ENCODE data around the gene WFDC2. TPM values are rescaled to one million over a fixed set of nuclear protein-coding genes. Genes with fewer than 3 reads are reported as not detected.
"Not testable (repeated sequence)": the region's sequence is repeated elsewhere in the genome, so short reads cannot be mapped to it uniquely, and the experiment has no call there.

WFDC2 gene
- total RNA-seq, 2 donors from 2014 or later = 117 to 285 TPM

DNA sequence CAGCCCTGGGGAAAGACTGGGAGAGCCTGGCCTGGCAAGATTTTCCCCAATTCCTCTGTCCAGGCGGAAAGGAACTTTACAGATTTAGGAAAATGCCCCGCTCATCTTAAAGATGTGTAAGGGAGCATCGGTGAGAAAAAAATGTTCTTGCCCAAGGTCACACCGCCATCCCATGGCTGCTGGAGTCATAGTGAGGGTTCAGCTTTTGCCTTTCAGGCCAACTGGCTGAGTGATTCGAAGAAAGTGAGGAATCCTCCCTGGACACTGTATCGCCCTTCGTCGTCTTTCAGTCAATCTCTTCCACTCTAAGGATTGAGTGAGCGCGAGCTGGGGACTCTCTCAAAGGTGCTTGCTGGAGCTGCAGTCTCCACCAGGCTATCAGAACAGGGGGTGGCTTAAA is 1.4 kb downstream of the WFDC2 start:
- peak overlapping the region in 1 of 2 donors; percentile 62 for H3K9ac ChIP-seq (ENCODE audit: low read depth in 2 of 2, low read length in 2 of 2)

DNA sequence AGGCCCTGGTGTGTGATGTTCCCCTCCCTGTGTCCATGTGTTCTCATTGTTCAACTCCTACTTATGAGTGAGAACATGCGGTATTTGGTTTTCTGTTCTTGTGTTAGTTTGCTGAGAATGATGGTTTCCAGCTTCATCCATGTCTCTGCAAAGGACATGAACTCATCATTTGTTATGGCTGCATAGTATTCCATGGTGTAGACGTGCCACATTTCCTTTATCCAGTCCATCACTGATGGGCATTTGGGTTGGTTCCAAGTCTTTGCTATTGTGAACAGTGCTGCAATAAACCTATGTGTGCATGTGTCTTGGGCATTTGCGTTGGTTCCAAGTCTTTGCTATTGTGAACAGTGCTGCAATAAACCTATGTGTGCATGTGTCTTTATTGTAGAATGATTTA is 2.7 kb downstream of the WFDC2 start:
- H3K4me3 ChIP-seq; H3K9ac ChIP-seq (ENCODE audit: low read depth in 2 of 2, low read length in 2 of 2); intact Hi-C loops (cut with DNase I); H3K36me3 ChIP-seq; H3K4me1 ChIP-seq; H3K27me3 ChIP-seq; H3K9me3 ChIP-seq; DNase-seq; H3K27ac ChIP-seq: not testable (repeated sequence)

More for the DNA sequence above, 1.4 kb downstream of the WFDC2 start:
- Histone ChIP-seq H3K4me3 (peak overlapping the region; percentile 44), H3K36me3 (no peaks in the 10 kb centered on the region), H3K4me1 (peaks cover 5% of the 10 kb centered on the region), H3K27ac (peak overlapping the region; percentile 81), H3K27me3 (peaks cover 8% of the 10 kb centered on the region), H3K9me3 (no peaks in the 10 kb centered on the region)
- intact Hi-C loops (cut with DNase I) = no loop called here
- no peak for DNase-seq
- TF ChIP-seq, protein P1, sequence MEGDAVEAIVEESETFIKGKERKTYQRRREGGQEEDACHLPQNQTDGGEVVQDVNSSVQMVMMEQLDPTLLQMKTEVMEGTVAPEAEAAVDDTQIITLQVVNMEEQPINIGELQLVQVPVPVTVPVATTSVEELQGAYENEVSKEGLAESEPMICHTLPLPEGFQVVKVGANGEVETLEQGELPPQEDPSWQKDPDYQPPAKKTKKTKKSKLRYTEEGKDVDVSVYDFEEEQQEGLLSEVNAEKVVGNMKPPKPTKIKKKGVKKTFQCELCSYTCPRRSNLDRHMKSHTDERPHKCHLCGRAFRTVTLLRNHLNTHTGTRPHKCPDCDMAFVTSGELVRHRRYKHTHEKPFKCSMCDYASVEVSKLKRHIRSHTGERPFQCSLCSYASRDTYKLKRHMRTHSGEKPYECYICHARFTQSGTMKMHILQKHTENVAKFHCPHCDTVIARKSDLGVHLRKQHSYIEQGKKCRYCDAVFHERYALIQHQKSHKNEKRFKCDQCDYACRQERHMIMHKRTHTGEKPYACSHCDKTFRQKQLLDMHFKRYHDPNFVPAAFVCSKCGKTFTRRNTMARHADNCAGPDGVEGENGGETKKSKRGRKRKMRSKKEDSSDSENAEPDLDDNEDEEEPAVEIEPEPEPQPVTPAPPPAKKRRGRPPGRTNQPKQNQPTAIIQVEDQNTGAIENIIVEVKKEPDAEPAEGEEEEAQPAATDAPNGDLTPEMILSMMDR (IDR thresholded peaks at IDR 0.05) = no peak

- H3K27me3 ChIP-seq; H3K9ac ChIP-seq (ENCODE audit: low read depth in 2 of 2, low read length in 2 of 2); H3K27ac ChIP-seq; H3K36me3 ChIP-seq; H3K9me3 ChIP-seq; intact Hi-C loops (cut with DNase I); H3K4me1 ChIP-seq; H3K4me3 ChIP-seq: not testable (repeated sequence)
- DNase-seq = peak; percentile 51
These were observed 8.1 kb downstream of the WFDC2 start for GRCh38 chr20:45477530-45478148.

GRCh38 chr20:45479822-45480221 is 10.3 kb downstream of the WFDC2 start:
- TF ChIP-seq, protein P1 (IDR thresholded peaks at IDR 0.05) = no peak
- no peak overlapping the region for H3K9ac ChIP-seq (ENCODE audit: low read depth in 2 of 2, low read length in 2 of 2)
- H3K4me3 ChIP-seq = no peak overlapping the region
- no peak for DNase-seq
- no peaks in the 10 kb centered on the region for H3K9me3 ChIP-seq
- H3K27ac ChIP-seq = no peak overlapping the region
- H3K27me3 ChIP-seq = no peaks in the 10 kb centered on the region
- H3K4me1 ChIP-seq = no peaks in the 10 kb centered on the region
- no peaks in the 10 kb centered on the region for H3K36me3 ChIP-seq
- intact Hi-C loops (cut with DNase I) = no loop called here

DNA sequence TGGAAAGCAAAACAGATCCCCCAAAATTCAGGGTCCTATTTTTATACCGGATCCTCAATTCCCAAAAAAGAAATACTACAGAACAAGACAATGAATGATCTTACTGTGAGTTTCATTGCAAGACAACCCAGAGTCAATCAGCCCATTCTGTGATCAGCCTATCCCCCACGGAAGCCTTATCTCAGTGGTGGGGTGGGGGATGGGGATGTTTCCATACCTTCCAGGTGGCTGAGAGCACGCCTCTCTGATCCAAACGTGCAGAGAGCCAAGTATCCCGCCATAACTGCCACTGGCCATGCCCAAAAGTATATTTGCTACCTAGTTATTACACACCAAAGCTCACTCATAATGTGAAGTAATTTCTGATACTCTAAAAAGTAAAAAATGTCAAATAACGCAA is 15.1 kb downstream of the WFDC2 start:
- no peaks in the 10 kb centered on the region for H3K27me3 ChIP-seq
- peak; percentile 69 for DNase-seq

GRCh38 chr20:45485388-45485787 is 15.8 kb downstream of the WFDC2 start:
- H3K9me3 ChIP-seq = no peaks in the 10 kb centered on the region
- TF ChIP-seq, protein P1 (IDR thresholded peaks at IDR 0.05) = no peak
- no peaks in the 10 kb centered on the region for H3K36me3 ChIP-seq
- no peaks in the 10 kb centered on the region for H3K4me1 ChIP-seq
- no peak overlapping the region for H3K9ac ChIP-seq (ENCODE audit: low read depth in 2 of 2, low read length in 2 of 2)
- H3K4me3 ChIP-seq = no peak overlapping the region
- no peak overlapping the region for H3K27ac ChIP-seq
- H3K27me3 ChIP-seq = no peaks in the 10 kb centered on the region
- intact Hi-C loops (cut with DNase I) = no loop called here
- DNase-seq = no peak

More for the DNA sequence above, 15.1 kb downstream of the WFDC2 start:
- Histone ChIP-seq H3K9ac (ENCODE audit: low read depth in 2 of 2, low read length in 2 of 2) (peak overlapping the region in 1 of 2 donors; percentile 19), H3K4me3 (no peak overlapping the region), H3K27ac (no peak overlapping the region), H3K4me1 (no peaks in the 10 kb centered on the region), H3K36me3 (no peaks in the 10 kb centered on the region), H3K9me3 (no peaks in the 10 kb centered on the region)
- intact Hi-C loops (cut with DNase I) = no loop called here
- TF ChIP-seq, protein P1 (IDR thresholded peaks at IDR 0.05) = no peak
